ENCODE results near the gene TSPAN10. TPM values are rescaled to one million over a fixed set of nuclear protein-coding genes. Genes with fewer than 3 reads are reported as not detected.

The TSPAN10 gene
- total RNA-seq, 1 donor: 0.10 TPM

Other genes with a start within 250 kb of the TSPAN10 start
- 2.0 TPM for gene BAHCC1, start 241.7 kb upstream of the TSPAN10 start, total RNA-seq
- 2,327 TPM for gene ACTG1, start 124.4 kb upstream of the TSPAN10 start, total RNA-seq
- gene FSCN2, start 108.8 kb upstream of the TSPAN10 start, total RNA-seq: 0.52 TPM
- gene FAAP100, start 84.8 kb upstream of the TSPAN10 start, total RNA-seq: 13.5 TPM
- gene NPLOC4, start 84 bp upstream of the TSPAN10 start, total RNA-seq: 46.5 TPM
- gene PDE6G, start 19.3 kb downstream of the TSPAN10 start, total RNA-seq: 2.1 TPM
- 19.3 TPM for gene OXLD1, start 29.4 kb downstream of the TSPAN10 start, total RNA-seq
- 4.4 TPM for gene CCDC137, start 29.5 kb downstream of the TSPAN10 start, total RNA-seq
- gene ARL16, start 46.6 kb downstream of the TSPAN10 start, total RNA-seq: 15.5 TPM
- 57.0 TPM for gene HGS, start 46.8 kb downstream of the TSPAN10 start, total RNA-seq
- gene MRPL12, start 66.2 kb downstream of the TSPAN10 start, total RNA-seq: 3.7 TPM
- gene SLC25A10, start 75.1 kb downstream of the TSPAN10 start, total RNA-seq: 1.5 TPM
- not detected for gene GCGR, start 167.0 kb downstream of the TSPAN10 start, total RNA-seq
- gene MCRIP1, start 196.1 kb downstream of the TSPAN10 start, total RNA-seq: 32.3 TPM
- gene PPP1R27, start 197.9 kb downstream of the TSPAN10 start, total RNA-seq: not detected
- 239 TPM for gene P4HB, start 223.3 kb downstream of the TSPAN10 start, total RNA-seq
- 189 TPM for gene ARHGDIA, start 234.1 kb downstream of the TSPAN10 start, total RNA-seq

All from mononuclear cell (primary cell).